AG04450 (cell line): ENCODE results near the gene ATP2B1. TPM values are rescaled to one million over a fixed set of nuclear protein-coding genes. Genes with fewer than 3 reads are reported as not detected.

Source experiments
- CTCF ChIA-PET: fragments of 300-600, 350-600 bp; formaldehyde crosslinking; extraction: SDS; loops from one replicate; lab custom pipeline; 2022; ENCODE audit warnings: antibody characterized with exemption, inconsistent platforms; lab: Charles Lee
- POLR2A ChIA-PET: fragments of 350-600 bp; formaldehyde crosslinking; extraction: SDS; loops from one replicate; lab custom pipeline; 2021; ENCODE audit warnings: antibody characterized with exemption, inconsistent platforms; lab: Yijun Ruan, JAX
- DNase-seq: peaks from one replicate; pipeline ENCODE4 v3.0.0-alpha.2; 2011; ENCODE audit warnings: low read depth, low spot score
- H3K27ac ChIP-seq: one replicate; pipeline ENCODE4 v1.5.1; 2012; ENCODE audit warnings: low read depth, low read length, control low read depth
- H3K27me3 ChIP-seq: one replicate; pipeline ENCODE4 v1.6.0; 2012; ENCODE audit warnings: low read length; ENCODE audit not compliant: control insufficient read depth, insufficient read depth
- H3K4me3 ChIP-seq: 2 replicates; pipeline ENCODE4 v1.5.1; 2011; ENCODE audit warnings: mild to moderate bottlenecking, low read depth, low read length, control low read depth
- H3K9me3 ChIP-seq: 2 replicates; pipeline ENCODE4 v1.5.1; 2012; ENCODE audit warnings: low read length; ENCODE audit not compliant: control insufficient read depth, insufficient read depth
- CTCF ChIP-seq: IDR thresholded peaks from 2 replicates; pipeline ENCODE4 v1.5.1; 2011; ENCODE audit warnings: low read depth, low read length, control low read depth, inconsistent platforms
- polyA plus RNA-seq: library from polyadenylated mRNA; depleted of rRNA; stranded (reverse); fragments of >200 nt; gene quantifications from 2 replicates; pipeline ENCODE4 v1.2.3, GENCODE V29; 2011

Gene ATP2B1
- polyA plus RNA-seq, 1 experiment = 42.7 TPM

GRCh38 chr12:89551747-89552146 lies 156.9 kb downstream of the ATP2B1 start:
- CTCF ChIA-PET = interaction anchor here (0.8 to 3.6 kb wide), 3 partner anchors 8 to 1302 kb away, joined by 3 to 19 read pairs (median 3); no protein-coding TSS in a partner anchor
- TF ChIP-seq CTCF = no peak
- Histone ChIP-seq H3K4me3 (no peak overlapping the region), H3K9me3 (no peaks in the 10 kb centered on the region), H3K27ac (no peak overlapping the region), H3K27me3 (no peaks in the 10 kb centered on the region)
- POLR2A ChIA-PET = interaction anchor here (0.5 kb wide), 1 partner anchor 10 kb away, joined by 3 read pairs; no protein-coding TSS in a partner anchor
- DNase-seq = no peak

- Histone ChIP-seq H3K27ac (no peak overlapping the region), H3K27me3 (no peaks in the 10 kb centered on the region), H3K4me3 (no peak overlapping the region), H3K9me3 (no peaks in the 10 kb centered on the region)
- ChIA-PET POLR2A (no interaction called here), CTCF (no interaction called here)
- TF ChIP-seq CTCF = no peak
- DNase-seq = no peak
Observed at GRCh38 chr12:89547101-89547500, 161.5 kb downstream of the ATP2B1 start.

GRCh38 chr12:89546151-89546550 lies 162.5 kb downstream of the ATP2B1 start:
- no peak for DNase-seq
- no peak overlapping the region for H3K27ac ChIP-seq
- TF ChIP-seq CTCF = no peak
- ChIA-PET POLR2A (no interaction called here), CTCF (no interaction called here)
- no peaks in the 10 kb centered on the region for H3K9me3 ChIP-seq
- no peak overlapping the region for H3K4me3 ChIP-seq
- no peaks in the 10 kb centered on the region for H3K27me3 ChIP-seq

- no peak for TF ChIP-seq CTCF
- ChIA-PET POLR2A (no interaction called here), CTCF (interaction anchor here (0.6 to 3.3 kb wide), 10 partner anchors 7 to 1397 kb away, joined by 3 to 19 read pairs (median 3); no protein-coding TSS in a partner anchor)
- no peak overlapping the region for H3K4me3 ChIP-seq
- no peaks in the 10 kb centered on the region for H3K27me3 ChIP-seq
- no peaks in the 10 kb centered on the region for H3K9me3 ChIP-seq
- no peak overlapping the region for H3K27ac ChIP-seq
- DNase-seq = no peak
Observed at GRCh38 chr12:89544681-89545184, 163.9 kb downstream of the ATP2B1 start.

GRCh38 chr12:89544022-89544421 lies 164.6 kb downstream of the ATP2B1 start:
- no peak overlapping the region for H3K4me3 ChIP-seq
- no peak for TF ChIP-seq CTCF
- H3K27me3 ChIP-seq = no peaks in the 10 kb centered on the region
- no peak for DNase-seq
- H3K9me3 ChIP-seq = no peaks in the 10 kb centered on the region
- ChIA-PET POLR2A (no interaction called here), CTCF (interaction anchor here (0.5 to 3.3 kb wide), 28 partner anchors 8 to 1401 kb away, joined by 3 to 19 read pairs (median 3); no protein-coding TSS in a partner anchor)
- H3K27ac ChIP-seq = no peak overlapping the region
